Effector memory CD4-positive, alpha-beta T cell (primary cell): Measurements from ENCODE around the gene DENND10.
"Not testable (repeated sequence)": the region's sequence is repeated elsewhere in the genome, so short reads cannot be mapped to it uniquely, and the experiment has no call there.

Experiments
- DNase-seq, 3 donors: peaks; one replicate each; pipeline ENCODE4 v3.0.0-alpha.2; 2020
- H3K27ac ChIP-seq: 2 replicates; pipeline ENCODE4 v1.7.0; 2013; ENCODE audit warnings: mild to moderate bottlenecking, low read length, moderate library complexity; ENCODE audit not compliant: insufficient read depth, poor library complexity, severe bottlenecking
- H3K27me3 ChIP-seq: replicated peaks from 2 replicates; pipeline ENCODE4 v1.7.0; 2013; ENCODE audit warnings: mild to moderate bottlenecking, low read length; ENCODE audit not compliant: insufficient read depth, control insufficient read depth, poor library complexity, severe bottlenecking
- H3K36me3 ChIP-seq: 2 replicates; pipeline ENCODE4 v1.7.0; 2013; ENCODE audit warnings: mild to moderate bottlenecking, low read length, moderate library complexity; ENCODE audit not compliant: control insufficient read depth, insufficient read depth
- H3K4me1 ChIP-seq: 2 replicates; pipeline ENCODE4 v1.7.0; 2013; ENCODE audit warnings: low read length, mild to moderate bottlenecking; ENCODE audit not compliant: control insufficient read depth, insufficient read depth, poor library complexity, severe bottlenecking
- H3K4me3 ChIP-seq: 2 replicates; pipeline ENCODE4 v1.7.0; 2013; ENCODE audit warnings: low read length, low read depth, mild to moderate bottlenecking; ENCODE audit not compliant: insufficient read depth, poor library complexity, severe bottlenecking
- H3K9me3 ChIP-seq: 2 replicates; pipeline ENCODE4 v1.7.0; 2013; ENCODE audit warnings: mild to moderate bottlenecking, low read length, moderate library complexity; ENCODE audit not compliant: control insufficient read depth

Gene DENND10

DNA sequence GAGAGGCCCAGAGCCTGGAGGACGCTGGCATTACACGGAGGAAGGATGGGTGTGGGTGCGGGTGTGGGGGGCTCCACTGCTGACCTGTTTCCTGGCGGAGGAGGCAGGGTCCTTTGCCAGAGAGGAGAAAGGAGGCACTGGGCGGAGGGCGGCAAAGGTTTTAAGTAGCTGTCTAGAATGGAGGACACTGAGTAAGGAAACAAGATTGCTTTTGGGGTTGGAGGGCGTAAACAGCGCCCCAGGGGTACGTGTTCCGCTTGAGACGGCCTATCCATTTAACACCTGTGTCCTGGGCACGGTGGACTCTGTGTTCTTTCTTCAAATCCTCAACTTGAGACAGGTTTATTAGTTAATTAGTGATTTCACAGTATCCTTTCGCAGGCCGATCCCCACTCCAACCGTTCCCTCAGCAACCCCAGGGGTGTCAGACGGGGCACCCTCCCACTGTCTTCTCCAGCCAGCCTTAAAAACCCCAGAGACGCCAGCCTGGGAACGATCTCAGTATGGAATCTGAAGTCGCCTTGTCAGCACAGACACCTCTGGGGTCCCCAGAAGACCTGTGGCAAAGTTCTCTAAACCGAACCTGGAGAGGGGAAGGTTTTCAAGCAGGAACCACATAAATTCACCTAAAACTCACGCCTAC is 36.8 kb downstream of the DENND10 start:
- Histone ChIP-seq H3K4me3 (no peak overlapping the region), H3K27me3 (no peaks in the 10 kb centered on the region), H3K4me1 (peaks cover 4% of the 10 kb centered on the region), H3K27ac (no peak overlapping the region), H3K9me3 (no peaks in the 10 kb centered on the region), H3K36me3 (no peaks in the 10 kb centered on the region)
- no peak for DNase-seq

DNA sequence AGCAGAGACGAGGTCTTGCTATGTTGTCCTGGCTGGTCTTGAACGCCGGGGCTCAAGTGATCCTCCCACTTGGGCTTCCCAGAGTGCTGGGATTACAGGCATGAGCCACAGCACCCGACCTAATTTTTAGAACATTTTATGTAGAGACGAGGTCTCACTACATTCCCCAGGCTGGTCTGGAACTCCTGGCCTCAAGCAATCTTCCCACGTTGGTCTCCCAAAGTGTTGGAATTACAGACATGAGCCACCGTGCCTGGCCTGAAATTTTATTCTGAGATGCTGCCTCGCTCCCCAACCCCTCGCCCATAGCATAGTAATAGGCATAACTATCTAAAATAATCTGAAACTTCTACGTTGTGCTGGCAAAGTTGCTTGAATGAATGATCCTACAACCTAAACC is 39.7 kb downstream of the DENND10 start:
- Histone ChIP-seq H3K9me3 (no peaks in the 10 kb centered on the region), H3K4me3 (no peak overlapping the region), H3K27ac (no peak overlapping the region), H3K27me3 (no peaks in the 10 kb centered on the region), H3K36me3 (peaks cover 13% of the 10 kb centered on the region), H3K4me1 (no peaks in the 10 kb centered on the region)
- no peak for DNase-seq

DNA sequence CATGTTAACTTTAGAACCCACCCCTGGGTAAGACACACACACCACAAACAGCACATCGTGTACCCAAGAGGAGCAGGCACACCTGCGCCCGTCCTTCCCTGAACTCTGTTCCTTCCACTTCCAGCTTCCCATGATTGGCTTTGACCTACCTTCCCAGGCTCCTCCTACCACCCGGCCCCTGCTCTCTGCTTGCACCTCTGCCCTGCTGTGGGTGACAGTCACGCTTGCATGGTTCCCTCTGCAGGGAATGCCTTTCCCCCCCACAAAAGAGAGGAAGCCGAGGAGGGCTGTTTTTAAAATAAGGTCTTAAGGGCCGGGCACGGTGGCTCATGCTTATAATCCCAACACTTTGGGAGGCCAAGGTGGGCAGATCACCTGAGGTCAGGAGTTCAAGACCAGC is 45.2 kb downstream of the DENND10 start:
- H3K36me3 ChIP-seq = peaks cover 21% of the 10 kb centered on the region
- H3K4me1 ChIP-seq = no peaks in the 10 kb centered on the region
- no peaks in the 10 kb centered on the region for H3K27me3 ChIP-seq
- no peak for DNase-seq
- H3K27ac ChIP-seq = no peak overlapping the region
- H3K4me3 ChIP-seq = no peak overlapping the region
- H3K9me3 ChIP-seq = no peaks in the 10 kb centered on the region

DNA sequence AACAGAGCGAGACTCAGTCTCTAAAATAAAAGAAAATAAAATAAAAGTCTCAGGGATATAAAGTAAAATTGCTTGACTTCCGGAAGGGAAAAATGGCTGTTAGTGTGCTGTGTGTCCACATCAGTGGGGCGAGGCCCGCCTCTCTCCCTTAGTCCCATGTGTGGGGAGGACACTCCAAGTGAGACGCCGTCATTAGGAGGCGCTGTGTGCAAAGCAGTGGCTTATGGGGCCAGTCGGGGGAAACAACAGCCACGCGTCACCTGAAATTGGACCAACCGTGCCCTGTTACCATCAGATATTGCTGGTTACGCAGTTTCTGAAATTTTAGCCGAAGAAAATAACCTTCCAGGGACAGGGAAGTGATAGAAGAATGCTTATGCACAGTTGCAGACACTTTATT is 45.8 kb downstream of the DENND10 start:
- Histone ChIP-seq H3K27ac (no peak overlapping the region), H3K4me1 (no peaks in the 10 kb centered on the region), H3K4me3 (no peak overlapping the region), H3K9me3 (no peaks in the 10 kb centered on the region), H3K27me3 (no peaks in the 10 kb centered on the region), H3K36me3 (peaks cover 26% of the 10 kb centered on the region)
- DNase-seq = no peak

DNA sequence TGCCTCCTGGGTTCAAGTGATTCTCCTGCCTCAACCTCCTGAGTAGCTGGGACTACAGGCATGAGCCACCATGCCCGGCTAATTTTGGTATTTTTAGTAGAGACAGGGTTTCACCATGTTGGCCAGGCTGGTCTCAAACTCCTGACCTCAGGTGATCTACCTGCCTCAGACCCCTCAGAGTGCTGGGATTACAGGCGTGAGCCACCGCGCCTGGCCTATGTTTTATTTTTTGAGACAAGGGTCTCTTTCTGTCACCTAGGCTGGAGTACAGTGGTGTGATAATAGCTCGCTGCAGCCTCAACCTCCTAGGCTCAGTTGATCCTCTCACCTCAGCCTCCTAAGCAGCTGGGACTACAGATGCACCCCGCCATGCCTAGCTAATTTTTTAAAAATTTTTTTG is 47.7 kb downstream of the DENND10 start:
- not testable (repeated sequence) for H3K4me3 ChIP-seq, H3K4me1 ChIP-seq, H3K27me3 ChIP-seq, H3K9me3 ChIP-seq, H3K27ac ChIP-seq, DNase-seq
- peaks cover 39% of the 10 kb centered on the region for H3K36me3 ChIP-seq

DNA sequence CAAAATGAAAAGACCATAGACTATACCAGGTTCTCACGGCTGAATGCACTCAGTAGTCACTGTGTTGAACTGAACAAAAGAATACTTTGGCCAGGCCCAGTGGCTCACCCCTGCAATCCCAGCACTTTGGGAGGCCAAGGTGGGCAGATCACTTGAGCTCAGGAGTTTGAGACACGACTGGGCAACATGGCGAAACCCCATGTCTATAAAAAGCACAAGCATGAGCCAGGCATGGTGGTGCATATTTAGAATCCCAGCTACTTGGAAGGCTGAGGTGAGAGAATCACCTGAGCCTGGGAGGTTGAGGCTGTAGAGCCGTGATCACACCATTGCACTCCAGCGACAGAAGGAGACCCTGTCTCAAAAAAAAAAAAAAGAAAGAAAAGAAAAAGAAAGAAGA is 49.1 kb downstream of the DENND10 start:
- no peaks in the 10 kb centered on the region for H3K4me1 ChIP-seq
- H3K27me3 ChIP-seq = no peaks in the 10 kb centered on the region
- no peak for DNase-seq
- no peaks in the 10 kb centered on the region for H3K9me3 ChIP-seq
- no peak overlapping the region for H3K4me3 ChIP-seq
- H3K27ac ChIP-seq = no peak overlapping the region
- H3K36me3 ChIP-seq = peaks cover 31% of the 10 kb centered on the region

DNA sequence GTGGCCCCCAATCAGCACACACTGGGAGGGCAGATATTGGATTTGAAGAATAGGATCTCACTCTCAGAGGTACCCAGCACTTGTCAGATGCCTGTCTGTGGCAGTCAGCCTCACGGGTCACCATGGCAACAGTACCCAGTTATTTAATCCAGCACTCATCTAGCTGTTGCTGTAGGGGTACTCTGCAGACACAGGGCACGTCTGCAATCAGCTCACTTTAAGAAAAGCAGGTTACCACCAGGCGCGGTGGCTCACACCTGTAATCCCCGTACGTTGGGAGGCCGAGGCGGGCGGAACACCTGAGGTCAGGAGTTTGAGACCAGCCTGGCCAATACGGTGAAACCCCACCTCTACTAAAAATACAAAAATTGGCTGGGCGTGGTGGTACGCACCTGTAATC is 49.7 kb downstream of the DENND10 start:
- H3K4me1 ChIP-seq = no peaks in the 10 kb centered on the region
- H3K27me3 ChIP-seq = no peaks in the 10 kb centered on the region
- H3K4me3 ChIP-seq = no peak overlapping the region
- no peaks in the 10 kb centered on the region for H3K9me3 ChIP-seq
- no peak for DNase-seq
- peaks cover 31% of the 10 kb centered on the region for H3K36me3 ChIP-seq
- no peak overlapping the region for H3K27ac ChIP-seq

DNA sequence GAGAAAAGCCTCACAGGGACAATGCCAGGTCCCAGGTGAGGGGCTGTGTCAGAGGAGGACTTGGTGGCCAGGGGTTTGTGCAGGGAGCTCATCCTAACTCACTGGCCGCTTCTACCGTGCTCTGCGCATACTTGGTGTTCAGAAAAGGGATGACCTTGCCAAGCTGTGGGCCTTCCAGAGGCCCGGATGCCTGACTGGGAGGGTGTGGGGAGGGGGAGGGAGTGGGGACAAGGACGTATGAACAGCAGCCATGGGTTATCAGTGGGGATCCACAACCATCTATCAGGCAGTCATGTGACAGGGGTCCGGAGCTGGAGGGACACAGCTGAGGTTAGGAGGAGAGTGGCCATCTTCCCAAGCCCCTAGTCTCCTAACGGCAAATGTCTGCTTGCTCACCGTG is 55.4 kb downstream of the DENND10 start:
- H3K27ac ChIP-seq = no peak overlapping the region
- peaks cover 26% of the 10 kb centered on the region for H3K36me3 ChIP-seq
- no peak overlapping the region for H3K4me3 ChIP-seq
- H3K27me3 ChIP-seq = no peaks in the 10 kb centered on the region
- DNase-seq = no peak
- no peaks in the 10 kb centered on the region for H3K4me1 ChIP-seq
- no peaks in the 10 kb centered on the region for H3K9me3 ChIP-seq

DNA sequence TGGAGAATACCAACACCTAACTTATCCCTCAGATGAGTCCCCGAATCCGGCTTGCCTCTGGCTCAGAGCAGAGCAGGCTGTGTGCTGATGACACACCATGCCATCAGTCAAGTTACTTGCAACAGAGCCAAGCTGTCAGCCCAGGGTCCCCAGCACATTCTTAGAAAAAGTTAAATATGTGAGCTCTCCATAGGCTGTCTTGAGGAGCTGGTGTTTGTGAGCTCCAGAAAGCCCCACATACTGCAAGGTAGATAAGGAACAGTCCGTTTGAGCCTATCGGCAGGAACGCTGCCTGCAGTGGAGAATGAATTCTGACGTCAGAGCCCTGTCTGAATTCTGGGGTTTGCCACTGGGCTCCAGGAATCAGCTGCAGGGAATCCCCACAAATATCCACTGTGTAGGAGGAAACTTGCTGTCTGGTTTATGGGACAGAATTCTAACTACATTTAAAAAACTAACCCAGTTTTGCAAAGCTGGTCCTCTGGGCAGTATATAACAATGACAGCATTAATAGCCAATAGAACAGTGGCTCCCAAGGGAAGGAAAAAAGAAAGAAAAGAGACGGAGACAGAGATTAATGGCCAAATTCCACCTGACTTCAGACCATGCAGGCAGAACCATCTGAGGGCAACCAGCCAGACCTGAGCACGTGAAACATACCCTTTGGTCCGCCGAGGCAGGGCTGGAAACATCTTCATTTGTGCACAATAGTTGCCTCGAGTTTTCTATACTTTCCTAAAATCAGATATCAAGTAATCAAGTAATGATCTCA is 58.0 kb downstream of the DENND10 start:
- no peak overlapping the region for H3K27ac ChIP-seq
- no peaks in the 10 kb centered on the region for H3K27me3 ChIP-seq
- peaks cover 5% of the 10 kb centered on the region for H3K36me3 ChIP-seq
- no peaks in the 10 kb centered on the region for H3K9me3 ChIP-seq
- peaks cover 16% of the 10 kb centered on the region for H3K4me1 ChIP-seq
- H3K4me3 ChIP-seq = no peak overlapping the region
- no peak for DNase-seq

DNA sequence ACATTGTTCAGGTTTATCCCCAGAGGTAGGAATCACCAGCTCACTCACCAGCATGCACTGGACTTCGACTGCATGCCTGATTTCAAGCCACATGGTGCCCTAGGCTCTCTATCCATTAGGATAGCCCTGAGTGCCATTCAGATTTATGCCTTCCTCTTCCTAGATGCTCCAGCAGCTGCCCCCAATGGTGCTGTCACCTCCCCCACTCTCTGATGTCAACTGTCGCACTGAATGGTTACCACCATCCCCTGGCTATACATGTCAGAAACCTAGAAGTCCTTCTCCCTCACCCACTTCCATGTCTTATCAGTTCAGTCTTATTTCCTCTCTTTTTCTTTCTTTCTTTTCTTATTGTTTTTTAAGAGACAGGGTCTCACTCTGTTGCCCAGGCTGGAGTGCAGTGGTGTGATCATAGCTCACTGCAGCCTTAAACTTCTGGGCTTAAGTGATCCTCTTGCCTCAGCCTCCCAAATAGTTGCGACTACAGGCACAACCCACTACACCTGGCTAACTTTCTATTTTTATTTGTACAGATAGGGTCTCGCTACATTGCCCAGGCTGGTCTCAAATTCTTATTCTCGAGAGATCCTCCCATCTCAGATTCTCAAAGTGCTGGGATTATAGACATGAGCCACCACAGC is 58.7 kb downstream of the DENND10 start:
- H3K27me3 ChIP-seq = no peaks in the 10 kb centered on the region
- H3K4me1 ChIP-seq = peaks cover 16% of the 10 kb centered on the region
- H3K27ac ChIP-seq = no peak overlapping the region
- peaks cover 5% of the 10 kb centered on the region for H3K36me3 ChIP-seq
- no peak overlapping the region for H3K4me3 ChIP-seq
- no peak for DNase-seq
- no peaks in the 10 kb centered on the region for H3K9me3 ChIP-seq
